K562 (cell line): ENCODE data around the gene TTLL9.

Experiments used
- BRCA1 ChIP-seq, 2 experiments: fragments of 450-650 bp in 1 of 2; sonication (generic) in 1 of 2; formaldehyde crosslinking in 1 of 2; IDR thresholded peaks; 2 replicates each; pipeline versions ENCODE4 v1.5.0 to v1.6.1; 2017 to 2020; ENCODE audit warnings: mild to moderate bottlenecking in 1 of 2, missing genetic modification reagents in 1 of 2
- BRF2 ChIP-seq: IDR thresholded peaks from 3 replicates; pipeline ENCODE4 v1.6.1; 2011; ENCODE audit warnings: borderline replicate concordance, mild to moderate bottlenecking; ENCODE audit not compliant: insufficient read length, insufficient read depth
- CTCF ChIP-seq, 3 experiments: IDR thresholded peaks in 2 of 3; conservative IDR thresholded peaks in 1 of 3; 2 replicates each; pipeline ENCODE4 v1.5.1; 2011 to 2012; ENCODE audit warnings: low read length in 3 of 3, mild to moderate bottlenecking in 3 of 3, control low read depth in 2 of 3, improper control_type of control experiment in 1 of 3, inconsistent platforms in 1 of 3, low read depth in 1 of 3, mixed read lengths in 1 of 3, moderate library complexity in 1 of 3; ENCODE audit not compliant: insufficient read depth in 2 of 3
- DACH1 ChIP-seq: fragments of 450-650 bp; IDR thresholded peaks from 2 replicates; pipeline ENCODE4 v1.6.1; 2018; ENCODE audit not compliant: partially characterized antibody
- ESRRA ChIP-seq: fragments of 450-650 bp; IDR thresholded peaks from 2 replicates; pipeline ENCODE4 v1.6.1; 2014; ENCODE audit warnings: low read depth, mild to moderate bottlenecking, moderate library complexity, borderline replicate concordance
- EZH2 ChIP-seq: IDR thresholded peaks from 2 replicates; pipeline ENCODE4 v1.6.1; 2012; ENCODE audit warnings: low read depth, mild to moderate bottlenecking, inconsistent platforms, low read length, borderline replicate concordance
- KAT8 ChIP-seq: fragments of 450-650 bp; IDR thresholded peaks from 2 replicates; pipeline ENCODE4 v1.6.1; 2016; ENCODE audit warnings: low read depth, mild to moderate bottlenecking
- PATZ1 ChIP-seq: fragments of 250-450 bp; sonication (Bioruptor Pico); IDR thresholded peaks from 2 replicates; pipeline ENCODE4 v1.5.0; 2020; ENCODE audit warnings: mild to moderate bottlenecking, borderline replicate concordance
- PRDM10 ChIP-seq: fragments of 450-650 bp; IDR thresholded peaks from 2 replicates; pipeline ENCODE4 v1.6.1; 2018; ENCODE audit not compliant: partially characterized antibody
- RERE ChIP-seq: sonication (generic); formaldehyde crosslinking; IDR thresholded peaks from 2 replicates; pipeline ENCODE4 v1.8.0; 2023; ENCODE audit warnings: missing genetic modification reagents, mild to moderate bottlenecking, borderline replicate concordance
- ZNF395 ChIP-seq: fragments of 200-800 bp; sonication (Bioruptor generic); IDR thresholded peaks from 2 replicates; pipeline ENCODE4 v1.6.1; 2017; ENCODE audit warnings: missing genetic modification characterization, missing compliant biosample characterization

- no peak for TF ChIP-seq EZH2
- no peak for TF ChIP-seq PRDM10
- no peak for TF ChIP-seq CTCF (IDR thresholded peaks at IDR 0.05 in 2 of 3, conservative IDR thresholded peaks at IDR 0.05 in 1 of 3; ENCODE audit: insufficient read depth in 2 of 3, low read depth in 1 of 3, low read length in 3 of 3)
- no peak for TF ChIP-seq ZNF395 (CRISPR knock-in tag)
- TF ChIP-seq RERE (CRISPR knock-in tag) = no peak
- TF ChIP-seq KAT8 = no peak
- TF ChIP-seq BRCA1 (IDR thresholded peaks at IDR 0.05) = no peak
- TF ChIP-seq BRCA1 (CRISPR knock-in tag; IDR thresholded peaks at IDR 0.05) = no peak
- TF ChIP-seq BRF2 = no peak
- TF ChIP-seq PATZ1 (CRISPR knock-in tag) = no peak
- no peak for TF ChIP-seq ESRRA
- no peak for TF ChIP-seq DACH1
Observed at GRCh38 chr20:31909253-31910070, 39.0 kb downstream of the TTLL9 start.
